Fibroblast of pulmonary artery (primary cell): Measurements from ENCODE around the gene ZNF273.
A peak's percentile ranks its signal among the peaks of the same experiment; 100 is the strongest.

Experiments used
- DNase-seq: peaks from one replicate; pipeline ENCODE4 v3.0.0-alpha.2; 2010; ENCODE audit warnings: low read depth
- H3K4me3 ChIP-seq: replicated peaks from 2 replicates; pipeline ENCODE4 v1.5.1; 2011; ENCODE audit warnings: low read depth, mild to moderate bottlenecking, control low read depth, low read length, moderate library complexity
- TF ChIP-seq, protein P1 (sequence below): IDR thresholded peaks from 2 replicates; pipeline ENCODE4 v1.5.1; 2011; ENCODE audit warnings: mild to moderate bottlenecking, control low read depth, low read length, inconsistent platforms; ENCODE audit errors: missing control alignments

Gene ZNF273

DNA sequence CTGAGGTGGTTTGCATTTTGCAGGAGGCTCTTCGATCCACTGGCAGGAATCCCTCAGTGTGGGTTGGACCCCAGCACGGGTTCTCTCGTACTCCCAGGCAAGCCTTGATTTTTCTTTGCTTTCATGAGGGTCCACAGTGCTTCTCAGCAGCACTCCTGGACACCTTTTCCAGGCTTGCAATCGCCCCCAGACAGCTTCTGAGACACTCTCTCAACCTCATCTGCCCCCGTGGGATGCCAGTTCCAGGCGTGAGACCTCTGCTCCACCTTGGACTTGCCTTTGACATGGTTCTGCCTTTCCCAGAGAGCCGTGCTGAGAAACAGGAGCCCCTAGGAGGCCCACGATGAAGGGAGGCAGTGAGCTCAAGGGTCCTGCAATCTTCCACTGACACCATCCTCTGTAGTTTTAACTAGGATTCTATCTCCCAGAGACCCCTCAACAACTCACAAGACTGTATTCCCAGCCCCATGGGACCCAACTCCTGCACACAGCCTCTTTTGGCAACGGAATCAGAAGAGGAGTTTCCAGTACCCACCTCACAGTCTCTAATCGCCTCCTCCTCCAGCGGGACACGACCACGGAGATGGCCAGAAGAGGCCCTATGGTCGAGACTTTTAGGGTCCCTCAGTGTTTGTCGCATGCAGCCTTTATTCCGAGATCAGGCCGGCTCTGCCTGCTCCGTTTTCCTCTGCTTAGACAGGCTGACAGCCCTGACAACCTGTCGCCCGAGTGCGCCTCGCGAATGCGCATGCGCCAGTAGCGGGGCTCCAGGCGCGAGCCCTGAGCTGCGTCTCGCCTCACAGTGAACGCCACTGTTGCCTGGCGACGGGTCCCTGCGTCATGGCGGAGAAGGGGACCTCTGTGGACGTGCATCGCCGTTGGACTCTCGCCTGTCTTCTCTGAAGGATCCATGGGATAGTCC is 26.0 kb upstream of the ZNF273 start:
- peak overlapping the region; percentile 14 for H3K4me3 ChIP-seq
- TF ChIP-seq, protein P1, sequence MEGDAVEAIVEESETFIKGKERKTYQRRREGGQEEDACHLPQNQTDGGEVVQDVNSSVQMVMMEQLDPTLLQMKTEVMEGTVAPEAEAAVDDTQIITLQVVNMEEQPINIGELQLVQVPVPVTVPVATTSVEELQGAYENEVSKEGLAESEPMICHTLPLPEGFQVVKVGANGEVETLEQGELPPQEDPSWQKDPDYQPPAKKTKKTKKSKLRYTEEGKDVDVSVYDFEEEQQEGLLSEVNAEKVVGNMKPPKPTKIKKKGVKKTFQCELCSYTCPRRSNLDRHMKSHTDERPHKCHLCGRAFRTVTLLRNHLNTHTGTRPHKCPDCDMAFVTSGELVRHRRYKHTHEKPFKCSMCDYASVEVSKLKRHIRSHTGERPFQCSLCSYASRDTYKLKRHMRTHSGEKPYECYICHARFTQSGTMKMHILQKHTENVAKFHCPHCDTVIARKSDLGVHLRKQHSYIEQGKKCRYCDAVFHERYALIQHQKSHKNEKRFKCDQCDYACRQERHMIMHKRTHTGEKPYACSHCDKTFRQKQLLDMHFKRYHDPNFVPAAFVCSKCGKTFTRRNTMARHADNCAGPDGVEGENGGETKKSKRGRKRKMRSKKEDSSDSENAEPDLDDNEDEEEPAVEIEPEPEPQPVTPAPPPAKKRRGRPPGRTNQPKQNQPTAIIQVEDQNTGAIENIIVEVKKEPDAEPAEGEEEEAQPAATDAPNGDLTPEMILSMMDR: no peak
- DNase-seq: peak; percentile 26

DNA sequence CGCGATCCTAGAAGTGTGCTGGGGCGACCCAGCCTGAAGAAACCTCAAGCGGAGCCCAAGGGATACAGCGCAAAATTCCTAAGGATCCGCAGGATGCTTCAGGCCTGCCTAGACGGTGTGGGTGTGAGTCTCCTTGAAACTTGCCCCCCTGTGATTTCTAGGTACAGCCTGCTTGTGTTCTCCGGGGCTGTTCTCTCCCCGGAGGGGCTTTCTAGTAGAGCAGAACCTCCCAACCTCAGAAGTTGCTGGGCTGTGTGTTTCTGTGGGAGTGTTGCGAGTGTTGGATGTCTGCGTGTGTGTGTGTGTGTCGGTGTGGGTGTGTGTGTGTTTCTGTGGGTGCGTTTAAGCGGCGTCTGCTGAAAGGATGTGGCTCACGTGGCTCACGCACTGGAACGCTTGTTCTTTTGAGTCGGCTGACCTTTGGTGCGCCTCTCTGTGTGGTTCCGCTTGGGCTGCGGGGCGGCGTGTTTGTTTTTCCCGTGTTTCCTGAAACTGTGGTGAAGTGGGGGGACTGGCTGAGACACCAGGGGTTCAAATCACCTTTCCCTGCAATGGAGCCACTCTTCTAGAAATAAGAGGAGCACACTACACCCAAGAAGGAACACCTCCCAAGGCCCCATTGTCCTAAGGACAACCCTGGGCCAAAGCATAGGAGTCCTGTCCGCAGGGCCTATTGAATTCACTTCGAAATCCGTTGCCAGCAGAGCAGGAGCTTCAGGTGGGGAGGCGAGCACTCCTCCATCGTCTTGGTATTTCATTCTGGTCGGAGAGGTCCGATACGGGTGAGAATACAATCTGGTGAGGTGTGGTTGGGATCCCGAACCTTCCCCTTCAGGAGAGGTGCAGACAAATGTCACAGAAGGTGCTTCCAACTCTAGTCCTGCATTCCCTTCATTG is 25.1 kb upstream of the ZNF273 start:
- DNase-seq: no peak
- H3K4me3 ChIP-seq: no peak overlapping the region

DNA sequence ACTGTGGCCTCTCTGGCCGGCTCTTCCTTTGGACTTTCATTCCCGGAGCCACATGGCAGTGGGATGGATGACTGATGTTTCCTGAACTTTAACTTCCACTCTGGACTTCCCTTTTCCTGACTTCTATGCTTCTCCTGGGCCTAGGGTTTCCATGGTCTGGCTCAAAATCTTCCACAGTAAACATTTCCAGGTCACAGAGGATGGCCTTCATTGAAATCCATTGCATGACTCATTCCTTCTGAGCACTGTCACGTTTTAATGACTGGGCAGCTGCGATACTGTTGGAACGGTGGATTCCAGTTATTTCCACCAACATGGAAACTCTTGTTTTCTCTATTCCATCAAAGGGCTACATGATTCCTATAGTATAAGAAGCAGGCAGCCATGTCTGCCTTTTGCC is 24.4 kb upstream of the ZNF273 start:
- TF ChIP-seq, protein P1: no peak
- no peak overlapping the region for H3K4me3 ChIP-seq
- DNase-seq: no peak

More for the DNA sequence above, 25.1 kb upstream of the ZNF273 start:
- TF ChIP-seq, protein P1: no peak

DNA sequence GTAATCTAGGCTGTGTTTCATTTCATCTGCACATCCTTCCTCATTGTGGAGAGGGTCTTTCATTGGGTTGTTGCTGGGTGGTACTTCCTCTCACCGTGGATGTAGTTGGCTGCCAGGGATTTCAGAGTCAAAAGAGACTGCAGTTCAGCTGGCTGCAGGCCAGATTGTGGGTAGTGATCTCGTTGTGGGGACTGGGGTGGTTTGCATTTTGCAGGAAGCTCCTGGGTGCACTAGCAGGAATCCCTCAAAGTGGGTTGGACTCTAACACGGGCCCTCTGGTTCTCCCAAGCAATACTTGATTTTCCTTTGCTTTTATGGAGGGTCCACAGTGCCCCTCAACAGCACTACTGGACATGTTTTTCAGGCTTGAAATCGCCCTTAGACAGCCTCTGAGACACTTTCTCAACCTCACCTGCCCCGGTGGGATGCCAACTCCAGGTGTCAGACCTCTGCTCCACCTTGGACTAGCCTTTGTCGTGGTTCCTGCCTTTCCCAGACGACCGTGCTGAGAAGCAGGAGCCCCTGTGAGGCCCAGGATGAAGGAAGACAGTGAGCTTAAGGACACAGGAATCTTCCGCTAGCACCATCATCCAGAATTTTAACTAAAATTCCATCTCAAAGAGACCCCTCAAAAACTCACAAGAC is 23.9 kb upstream of the ZNF273 start:
- TF ChIP-seq, protein P1: no peak
- no peak overlapping the region for H3K4me3 ChIP-seq
- DNase-seq: no peak

DNA sequence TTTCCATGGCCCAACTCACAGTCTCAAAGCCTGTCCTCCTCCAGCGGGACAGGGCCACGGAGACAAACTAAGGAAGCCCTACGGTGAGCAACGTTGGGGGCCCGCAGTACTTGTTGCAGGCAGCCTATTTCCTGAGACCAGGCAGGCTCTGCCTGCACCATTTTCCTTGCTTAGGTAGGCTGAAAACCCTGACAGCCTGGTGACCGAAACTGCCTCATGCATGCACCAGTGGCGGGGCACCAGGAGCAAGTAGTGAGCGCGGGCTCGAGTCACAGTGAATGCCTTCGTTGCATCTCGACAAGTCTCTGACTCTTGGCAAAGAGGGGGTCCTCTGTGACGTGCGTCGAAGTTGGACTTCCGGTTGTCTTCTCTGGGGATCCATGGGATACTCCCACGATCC is 23.3 kb upstream of the ZNF273 start:
- no peak overlapping the region for H3K4me3 ChIP-seq
- TF ChIP-seq, protein P1: no peak
- no peak for DNase-seq
